Left lung (tissue), 10 donors: Measurements from ENCODE around the gene PDCD2. TPM values are rescaled to one million over a fixed set of nuclear protein-coding genes. Genes with fewer than 3 reads are reported as not detected.
A peak's percentile ranks its signal among the peaks of the same experiment; 100 is the strongest.

Experiments used
- ATAC-seq: fragments of 200-7000 bp; cut with Tn5 transposase; one replicate; pipeline ENCODE4 v1.9.1; 2020; ENCODE audit warnings: moderate library complexity
- DNase-seq, 4 donors: peaks; one replicate each; pipeline ENCODE4 v3.0.0-alpha.2; 2013 to 2020
- H3K27ac ChIP-seq, 2 donors: fragments of 200-600 bp; sonication (generic) in 1 of 2; one replicate each; pipeline versions ENCODE4 v1.5.0 to v1.8.0; 2020 to 2021
- H3K27me3 ChIP-seq, 2 donors: fragments of 200-600 bp; sonication (generic) in 1 of 2; one replicate each; pipeline versions ENCODE4 v1.5.0 to v1.8.0; 2020 to 2021
- H3K36me3 ChIP-seq, 2 donors: fragments of 200-600 bp; sonication (generic) in 1 of 2; one replicate each; pipeline versions ENCODE4 v1.5.0 to v1.8.0; 2020 to 2021
- H3K4me1 ChIP-seq, 2 donors: fragments of 200-600 bp; one replicate each; pipeline ENCODE4 v1.8.0; 2021
- H3K4me3 ChIP-seq, 2 donors: fragments of 200-600 bp; sonication (generic) in 1 of 2; one replicate each; pipeline versions ENCODE4 v1.5.0 to v1.8.0; 2020 to 2021; ENCODE audit warnings: mild to moderate bottlenecking in 1 of 2
- H3K9me3 ChIP-seq, 2 donors: fragments of 200-600 bp; sonication (generic) in 1 of 2; one replicate each; pipeline versions ENCODE4 v1.5.0 to v1.8.0; 2020 to 2021
- intact Hi-C, 2 donors: fragments of 100-400 bp; cut with DNase I; formaldehyde crosslinking; loops; one replicate each; pipeline versions ENCODE4 v1.11.2 to v1.14.2; 2022
- polyA plus RNA-seq, 6 donors: library from polyadenylated mRNA; unstranded; fragments of 120-200 nt; gene quantifications; one replicate each; pipeline ENCODE4 v1.2.1, GENCODE V29; 2013; ENCODE audit not compliant: insufficient read length in 6 of 6
- total RNA-seq, 2 donors: library from RNA; stranded (reverse); fragmentation: NEBNext Ultra II Directional; extraction: Animal tissue kit (Norgen Biotek cat#: 25700); gene quantifications; one replicate each; pipeline ENCODE4 v1.2.1, GENCODE V29; 2021
- TF ChIP-seq, protein P1 (sequence below), 2 donors: fragments of 200-600 bp; sonication (generic) in 1 of 2; IDR thresholded peaks; one replicate each; pipeline versions ENCODE4 v1.5.0 to v1.8.0; 2021; ENCODE audit warnings: antibody characterized with exemption in 2 of 2
- donor health status: DM: no; HTN: yes; CAD: no.
- donor health status: DM: no; HTN: no; CAD: no.

Gene PDCD2
- total and polyA plus RNA-seq, 8 donors: 39.7 to 72.4 (median 64.9) TPM

DNA sequence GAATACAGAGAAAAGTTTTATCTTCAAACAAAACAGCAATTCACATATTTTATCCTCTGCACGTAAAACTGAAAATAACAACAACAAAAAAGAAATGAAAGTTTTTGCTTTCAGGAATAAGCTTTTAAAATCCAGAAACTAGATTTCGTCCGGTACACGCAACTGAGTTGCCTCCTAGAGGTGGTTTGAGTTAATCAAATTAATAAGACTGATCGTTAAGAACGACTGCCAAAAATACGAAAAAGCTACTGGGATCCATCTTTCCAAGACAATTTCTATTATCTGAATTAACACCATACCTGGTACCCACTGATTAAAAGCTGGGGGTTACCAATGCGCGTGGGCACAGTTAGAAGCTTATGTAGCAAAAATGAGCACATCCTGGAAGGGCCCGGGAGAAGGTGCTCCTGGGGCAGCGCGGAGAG is 669 bp downstream of the PDCD2 start:
- no peaks in the 10 kb centered on the region for H3K27me3 ChIP-seq
- intact Hi-C loops: no loop called here
- ATAC-seq (no peak), DNase-seq (peak in 2 of 4 donors; percentile 1 to 2)
- peak overlapping the region; percentile 78 to 94 for H3K27ac ChIP-seq
- peak overlapping the region; percentile 86 to 98 for H3K4me3 ChIP-seq
- H3K9me3 ChIP-seq: no peaks in the 10 kb centered on the region
- H3K4me1 ChIP-seq: peaks cover 8 to 19% of the 10 kb centered on the region in 2 donors
- H3K36me3 ChIP-seq: peaks cover 0 to 45% of the 10 kb centered on the region in 2 donors
- TF ChIP-seq, protein P1, sequence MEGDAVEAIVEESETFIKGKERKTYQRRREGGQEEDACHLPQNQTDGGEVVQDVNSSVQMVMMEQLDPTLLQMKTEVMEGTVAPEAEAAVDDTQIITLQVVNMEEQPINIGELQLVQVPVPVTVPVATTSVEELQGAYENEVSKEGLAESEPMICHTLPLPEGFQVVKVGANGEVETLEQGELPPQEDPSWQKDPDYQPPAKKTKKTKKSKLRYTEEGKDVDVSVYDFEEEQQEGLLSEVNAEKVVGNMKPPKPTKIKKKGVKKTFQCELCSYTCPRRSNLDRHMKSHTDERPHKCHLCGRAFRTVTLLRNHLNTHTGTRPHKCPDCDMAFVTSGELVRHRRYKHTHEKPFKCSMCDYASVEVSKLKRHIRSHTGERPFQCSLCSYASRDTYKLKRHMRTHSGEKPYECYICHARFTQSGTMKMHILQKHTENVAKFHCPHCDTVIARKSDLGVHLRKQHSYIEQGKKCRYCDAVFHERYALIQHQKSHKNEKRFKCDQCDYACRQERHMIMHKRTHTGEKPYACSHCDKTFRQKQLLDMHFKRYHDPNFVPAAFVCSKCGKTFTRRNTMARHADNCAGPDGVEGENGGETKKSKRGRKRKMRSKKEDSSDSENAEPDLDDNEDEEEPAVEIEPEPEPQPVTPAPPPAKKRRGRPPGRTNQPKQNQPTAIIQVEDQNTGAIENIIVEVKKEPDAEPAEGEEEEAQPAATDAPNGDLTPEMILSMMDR (IDR thresholded peaks at IDR 0.05): peak in 1 of 2 donors; percentile 24

DNA sequence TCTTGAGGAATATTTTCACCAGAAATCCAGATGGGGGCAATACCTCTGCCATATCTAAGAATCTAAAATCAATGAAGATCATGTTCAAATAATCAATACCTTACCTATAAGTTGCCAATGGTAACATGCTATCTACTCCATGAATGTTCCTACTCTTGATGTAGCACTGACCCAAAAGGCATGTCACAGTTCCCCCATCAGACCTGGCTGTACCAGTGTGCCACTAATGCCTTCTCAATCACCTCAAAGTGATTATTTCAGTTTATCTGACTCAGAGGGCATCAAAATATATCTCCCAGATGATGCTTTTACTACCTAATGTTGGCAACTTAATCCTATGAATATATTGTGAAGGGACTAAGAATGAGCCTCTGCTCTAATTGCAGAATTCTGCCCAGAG is 5.5 kb downstream of the PDCD2 start:
- ATAC-seq: no peak
- Histone ChIP-seq H3K4me1 (peaks cover 3 to 9% of the 10 kb centered on the region in 2 donors), H3K4me3 (no peak overlapping the region), H3K27me3 (no peaks in the 10 kb centered on the region), H3K36me3 (peaks cover 0 to 92% of the 10 kb centered on the region in 2 donors), H3K27ac (no peak overlapping the region), H3K9me3 (no peaks in the 10 kb centered on the region)
- no peak for DNase-seq
- intact Hi-C loops: no loop called here
- TF ChIP-seq, protein P1 (IDR thresholded peaks at IDR 0.05): no peak

DNA sequence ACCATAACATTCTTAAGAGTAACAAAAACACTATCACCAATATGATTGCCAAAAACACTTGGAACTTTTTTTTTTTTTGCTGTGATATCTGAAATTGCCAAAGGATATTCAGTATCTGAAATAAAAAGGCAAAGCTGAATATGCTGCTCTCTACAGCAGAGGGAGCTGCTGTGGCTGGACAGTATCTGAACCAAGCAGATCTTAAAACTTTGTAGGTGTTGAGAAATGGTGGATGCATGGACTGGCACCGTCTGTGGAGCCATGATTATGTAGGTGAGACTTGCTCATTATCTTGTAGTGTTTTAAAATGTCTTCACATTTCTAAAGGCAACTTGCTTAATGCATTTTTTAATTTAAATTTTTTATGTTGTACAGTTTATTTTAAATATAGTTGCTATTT is 9.2 kb downstream of the PDCD2 start:
- ATAC-seq (no peak), DNase-seq (no peak)
- no peaks in the 10 kb centered on the region for H3K27me3 ChIP-seq
- TF ChIP-seq, protein P1 (IDR thresholded peaks at IDR 0.05): no peak
- H3K4me1 ChIP-seq: no peaks in the 10 kb centered on the region
- H3K36me3 ChIP-seq: peaks cover 7 to 99% of the 10 kb centered on the region in 2 donors
- intact Hi-C loops: no loop called here
- H3K27ac ChIP-seq: no peak overlapping the region
- H3K9me3 ChIP-seq: no peaks in the 10 kb centered on the region
- no peak overlapping the region for H3K4me3 ChIP-seq

DNA sequence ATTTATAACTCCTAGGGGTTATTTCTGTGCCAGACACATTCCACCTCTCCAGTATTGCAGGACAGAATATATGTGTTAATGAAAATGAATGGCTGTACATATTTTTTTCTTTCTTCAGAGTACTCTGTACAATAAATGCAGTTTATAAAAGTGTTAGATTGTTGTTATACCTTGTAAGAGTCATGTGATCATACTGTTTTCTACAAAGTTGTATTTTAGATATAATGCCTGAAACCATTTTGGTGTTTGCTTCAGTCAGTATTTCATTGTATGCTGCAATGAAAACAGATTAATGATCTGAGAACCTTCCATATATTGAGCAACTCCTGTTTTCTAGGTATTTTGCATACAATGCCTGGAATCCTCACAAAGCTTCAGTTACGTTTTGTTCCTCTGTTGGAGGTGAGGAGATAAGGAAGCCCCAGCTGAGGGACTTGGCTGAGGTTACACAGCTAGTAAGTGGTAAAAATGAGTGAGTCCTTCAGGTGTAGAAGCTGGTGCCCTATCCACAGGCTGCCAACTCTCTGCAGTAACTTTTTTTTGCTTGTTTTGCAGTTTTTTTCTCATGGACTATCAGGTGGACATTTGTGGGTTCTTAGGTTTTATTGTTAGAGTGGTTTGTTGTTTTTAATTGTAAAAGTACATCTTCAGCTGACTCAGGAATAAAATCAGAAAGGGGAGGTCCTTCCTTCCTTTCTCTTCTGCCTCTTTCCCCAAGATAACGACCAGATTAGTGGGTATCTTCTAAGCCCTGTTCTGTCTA is 11.6 kb downstream of the PDCD2 start:
- no peaks in the 10 kb centered on the region for H3K9me3 ChIP-seq
- H3K27ac ChIP-seq: no peak overlapping the region
- ATAC-seq (no peak), DNase-seq (no peak)
- no peak overlapping the region for H3K4me3 ChIP-seq
- TF ChIP-seq, protein P1 (IDR thresholded peaks at IDR 0.05): no peak
- H3K36me3 ChIP-seq: peaks cover 7 to 98% of the 10 kb centered on the region in 2 donors
- intact Hi-C loops: no loop called here
- no peaks in the 10 kb centered on the region for H3K4me1 ChIP-seq
- H3K27me3 ChIP-seq: no peaks in the 10 kb centered on the region

DNA sequence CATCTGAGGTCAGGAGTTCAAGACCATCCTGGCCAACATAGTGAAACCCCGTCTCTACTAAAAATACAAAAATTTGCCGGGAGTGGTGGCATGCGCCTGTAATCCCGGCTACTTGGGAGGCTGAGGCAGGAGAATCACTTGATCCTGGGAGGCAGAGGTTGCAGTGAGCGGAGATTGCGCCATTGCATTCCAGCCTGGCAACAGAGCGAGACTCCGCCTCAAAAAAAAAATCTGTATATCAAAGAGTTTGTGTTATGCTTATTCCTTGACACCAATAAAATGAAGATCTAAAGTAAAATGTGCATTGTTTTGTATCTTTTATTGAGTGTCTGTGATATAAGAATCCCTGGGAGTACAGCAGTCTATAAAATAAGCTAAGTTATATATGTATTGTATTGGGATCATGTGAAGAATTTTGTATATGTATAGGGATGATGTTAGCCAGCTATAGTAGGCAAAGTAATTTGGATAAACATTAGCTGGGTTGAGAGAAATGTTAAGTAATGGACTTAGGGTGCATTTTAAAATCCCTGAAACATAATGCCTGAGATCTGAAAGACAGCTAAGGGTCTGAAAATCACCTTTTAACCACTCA is 19.4 kb downstream of the PDCD2 start:
- intact Hi-C loops: no loop called here
- H3K27ac ChIP-seq: no peak overlapping the region
- H3K4me1 ChIP-seq: no peaks in the 10 kb centered on the region
- peaks cover 0 to 84% of the 10 kb centered on the region in 2 donors for H3K36me3 ChIP-seq
- no peaks in the 10 kb centered on the region for H3K9me3 ChIP-seq
- TF ChIP-seq, protein P1 (IDR thresholded peaks at IDR 0.05): no peak
- ATAC-seq (no peak), DNase-seq (no peak)
- no peaks in the 10 kb centered on the region for H3K27me3 ChIP-seq
- H3K4me3 ChIP-seq: no peak overlapping the region
